A549 treated with Mapracorat at 1 μM for 4 hours (cell line): ENCODE results near the gene RSKR. TPM values are rescaled to one million over a fixed set of nuclear protein-coding genes. Genes with fewer than 3 reads are reported as not detected.

Experiments
- total RNA-seq: library from RNA; stranded (reverse); fragments of 200-300 nt; extraction: Qiagen RNA extraction; gene quantifications from 5 replicates; pipeline ENCODE4 v1.2.3, GENCODE V29; 2022

The RSKR gene
- total RNA-seq: 2.5 to 5.1 TPM (median 4.1 TPM) in 5 replicates

GRCh38 chr17:28613931-28614381 is at the start of gene RSKR:
RSKR (minus strand) TSS chr17:28614185; CDS start chr17:28614161, 24 bp downstream.

GRCh38 chr17:28661635-28662526 is 47.9 kb upstream of the RSKR start, which contains the start of the genes SDF2 and SUPT6H:
SDF2 (minus strand) TSS chr17:28661906; CDS start chr17:28661876, 30 bp downstream.
SUPT6H (plus strand) TSS chr17:28662205; CDS start chr17:28673402, 11,197 bp downstream.

GRCh38 chr17:28644787-28645575 is 31.0 kb upstream of the RSKR start, which contains the start of gene BLTP2:
BLTP2 (minus strand) TSS chr17:28645158; CDS start chr17:28645056, 102 bp downstream.

GRCh38 chr17:28598799-28599310 is 15.1 kb downstream of the RSKR start, which contains the start of gene SPAG5:
SPAG5 (minus strand) TSS chr17:28599025; CDS start chr17:28598946, 79 bp downstream.

GRCh38 chr17:28576758-28577465 is 37.1 kb downstream of the RSKR start, which contains the start of gene ALDOC:
ALDOC (minus strand) TSS chr17:28576895; CDS start chr17:28575532, 1,363 bp downstream.

GRCh38 chr17:28571361-28572122 is 42.4 kb downstream of the RSKR start, which contains the start of gene PIGS:
PIGS (minus strand) TSS chr17:28571524; CDS start chr17:28571496, 28 bp downstream.

Other genes with a start within 250 kb of the RSKR start
- gene SEBOX, start 249.0 kb downstream of the RSKR start, total RNA-seq: not detected in 5 replicates
- gene VTN, start 243.9 kb downstream of the RSKR start, total RNA-seq: 15.7 to 22.7 TPM (median 20.1 TPM) in 5 replicates
- 5.1 to 7.1 TPM (median 5.6 TPM) in 5 replicates for gene SARM1, start 242.5 kb downstream of the RSKR start, total RNA-seq
- gene SLC46A1, start 208.0 kb downstream of the RSKR start, total RNA-seq: 14.1 to 22.0 TPM (median 19.5 TPM) in 5 replicates
- gene SLC13A2, start 140.5 kb downstream of the RSKR start, total RNA-seq: 0.12 to 0.19 TPM (median 0.17 TPM) in 4 of 5 replicates, not detected in the other
- gene FOXN1, start 107.8 kb downstream of the RSKR start, total RNA-seq: 0.04 to 0.08 TPM (median 0.06 TPM) in 3 of 5 replicates, not detected in the others
- 24.1 to 32.8 TPM (median 30.7 TPM) in 5 replicates for gene UNC119, start 61.6 kb downstream of the RSKR start, total RNA-seq
- gene PIGS, start 42.7 kb downstream of the RSKR start, total RNA-seq: 54.1 to 62.3 TPM (median 59.6 TPM) in 5 replicates
- 1.6 to 2.4 TPM (median 2.1 TPM) in 5 replicates for gene ALDOC, start 37.3 kb downstream of the RSKR start, total RNA-seq
- 73.4 to 82.5 TPM (median 76.4 TPM) in 5 replicates for gene SPAG5, start 15.2 kb downstream of the RSKR start, total RNA-seq
- 52.1 to 72.8 TPM (median 58.9 TPM) in 5 replicates for gene BLTP2, start 31.0 kb upstream of the RSKR start, total RNA-seq
- gene SDF2, start 47.7 kb upstream of the RSKR start, total RNA-seq: 76.6 to 84.1 TPM (median 79.5 TPM) in 5 replicates
- gene SUPT6H, start 48.0 kb upstream of the RSKR start, total RNA-seq: 63.2 to 74.0 TPM (median 72.8 TPM) in 5 replicates
- gene PROCA1, start 97.7 kb upstream of the RSKR start, total RNA-seq: 0.94 to 1.5 TPM (median 1.3 TPM) in 5 replicates
- 206 to 245 TPM (median 234 TPM) in 5 replicates for gene RAB34, start 103.7 kb upstream of the RSKR start, total RNA-seq
- 2,043 to 2,209 TPM (median 2,092 TPM) in 5 replicates for gene RPL23A, start 105.8 kb upstream of the RSKR start, total RNA-seq
- gene TLCD1, start 112.0 kb upstream of the RSKR start, total RNA-seq: 34.3 to 51.2 TPM (median 45.0 TPM) in 5 replicates
- 3.1 to 5.0 TPM (median 4.1 TPM) in 5 replicates for gene NEK8, start 114.6 kb upstream of the RSKR start, total RNA-seq
- 59.0 to 90.5 TPM (median 85.4 TPM) in 5 replicates for gene TRAF4, start 129.8 kb upstream of the RSKR start, total RNA-seq
- gene FAM222B, start 228.6 kb upstream of the RSKR start, total RNA-seq: 35.0 to 42.5 TPM (median 38.8 TPM) in 5 replicates
- 69.4 to 88.1 TPM (median 83.9 TPM) in 5 replicates for gene ERAL1, start 240.8 kb upstream of the RSKR start, total RNA-seq